Measurements from ENCODE around the gene SSH2.
"Not testable (repeated sequence)": the region's sequence is repeated elsewhere in the genome, so short reads cannot be mapped to it uniquely, and the experiment has no call there.

SSH2 gene

DNA sequence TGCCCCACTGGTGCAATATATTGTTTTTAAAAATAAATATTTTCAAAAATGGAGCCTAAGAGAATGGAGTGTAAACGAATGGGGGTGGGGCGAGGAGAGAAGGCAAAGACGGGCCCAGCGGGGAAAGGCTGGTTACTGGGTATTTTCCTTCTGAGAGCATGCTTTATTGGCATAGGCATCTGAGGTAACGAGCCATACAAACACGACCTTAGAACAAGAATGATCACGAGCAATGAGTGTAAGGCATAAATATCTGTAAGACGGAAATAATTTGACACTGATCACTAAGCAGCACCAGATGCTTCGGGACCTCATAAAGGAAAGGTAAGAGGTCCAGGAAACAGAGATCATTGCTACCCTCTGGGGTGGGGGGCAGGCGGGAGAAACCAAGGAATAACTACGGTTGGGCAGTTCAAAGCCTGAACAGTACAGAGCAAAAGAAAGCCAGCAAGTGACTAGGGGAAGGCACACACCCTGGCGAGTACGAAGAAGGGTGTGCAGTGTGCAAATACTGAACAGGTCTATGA is 959 bp downstream of the SSH2 start:
- no peak for DNase-seq (ENCODE audit: low read depth in 1 of 2, low spot score in 1 of 2)

DNA sequence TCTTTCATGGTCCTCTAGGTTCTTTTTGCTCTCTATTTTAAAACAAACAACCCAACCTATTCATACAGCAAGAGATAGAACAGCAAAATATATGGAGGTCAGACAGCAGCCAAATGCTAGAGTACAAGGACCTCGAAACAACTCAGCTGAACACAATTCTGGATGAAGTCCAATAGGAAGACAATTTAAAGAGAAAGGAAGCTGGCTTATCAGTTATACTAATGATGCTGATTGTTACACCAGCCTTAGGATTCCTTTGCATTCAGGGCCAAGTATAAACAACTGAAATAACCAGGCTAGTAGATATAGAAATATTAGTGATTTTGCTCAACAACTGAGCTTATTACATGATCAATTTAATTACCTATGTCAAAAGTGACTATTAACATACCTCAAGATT is 2.5 kb downstream of the SSH2 start:
- no peak for DNase-seq (ENCODE audit: low read depth in 1 of 2, low spot score in 1 of 2)

- DNase-seq (ENCODE audit: low read depth in 1 of 2, low spot score in 1 of 2) = no peak
Observed at GRCh38 chr17:29924786-29925185, 5.2 kb downstream of the SSH2 start.

DNA sequence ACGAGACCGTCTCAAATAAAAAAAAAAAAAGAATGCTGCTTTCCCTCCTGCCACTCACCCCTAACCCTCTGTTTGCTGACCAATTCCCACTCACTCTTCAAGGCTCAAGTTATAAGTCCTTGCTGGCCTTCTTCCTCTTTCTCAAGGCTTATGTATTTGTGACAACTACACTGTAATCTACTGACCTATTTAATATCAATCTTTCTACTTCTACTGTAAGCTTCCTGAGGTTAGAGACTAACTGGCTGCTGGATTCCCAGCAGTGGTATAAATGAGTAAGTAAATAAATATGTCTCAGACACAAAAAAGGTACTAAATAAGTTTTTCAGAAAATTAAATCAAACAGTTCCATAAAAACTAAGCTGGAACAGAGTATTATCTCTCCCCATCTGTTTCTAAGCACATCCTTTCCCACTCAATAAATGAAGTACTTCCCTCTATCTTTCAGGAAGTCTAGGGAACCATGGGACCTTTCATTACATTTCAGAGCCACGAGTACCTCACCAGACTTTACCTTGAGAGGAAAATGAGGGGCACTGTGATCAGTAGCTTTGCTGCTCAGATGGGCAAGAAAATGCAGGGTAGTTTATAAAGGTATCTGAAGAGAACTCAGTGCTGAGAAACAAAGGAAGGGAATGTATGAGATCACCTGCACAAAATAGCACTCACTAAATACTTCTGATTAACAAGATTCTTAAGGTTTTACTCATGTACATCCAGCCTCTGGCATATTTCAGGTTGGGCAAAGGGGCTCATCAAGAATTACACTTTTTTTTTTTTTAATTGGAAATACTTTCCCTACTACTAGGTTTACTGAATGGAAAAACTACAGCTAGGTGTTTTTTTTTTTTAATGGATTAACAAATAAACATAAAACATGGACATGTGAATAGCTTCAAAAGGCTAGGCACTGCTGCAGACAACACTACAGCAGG is 10.8 kb downstream of the SSH2 start:
- DNase-seq (ENCODE audit: low read depth in 1 of 2, low spot score in 1 of 2) = no peak

DNA sequence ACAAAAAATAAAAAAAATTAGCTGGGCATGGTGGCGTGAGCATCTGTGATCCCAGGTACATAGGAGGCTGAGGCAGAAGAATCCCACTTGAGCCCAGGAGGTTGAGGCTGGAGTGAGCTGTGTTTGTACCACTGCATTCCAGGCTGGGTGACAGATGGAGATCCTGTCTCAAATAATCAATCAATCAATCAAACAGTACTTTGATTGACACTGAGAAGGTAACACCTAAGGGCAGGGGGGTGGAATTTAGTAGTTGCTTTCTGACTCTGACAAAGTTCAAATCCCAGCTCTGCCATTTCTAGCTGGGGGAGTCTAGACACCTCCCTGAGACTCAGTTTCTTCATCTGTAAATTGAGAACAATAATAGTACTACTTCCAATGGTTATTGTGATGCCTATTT is 12.0 kb downstream of the SSH2 start:
- DNase-seq (ENCODE audit: low read depth in 1 of 2, low spot score in 1 of 2) = no peak

DNA sequence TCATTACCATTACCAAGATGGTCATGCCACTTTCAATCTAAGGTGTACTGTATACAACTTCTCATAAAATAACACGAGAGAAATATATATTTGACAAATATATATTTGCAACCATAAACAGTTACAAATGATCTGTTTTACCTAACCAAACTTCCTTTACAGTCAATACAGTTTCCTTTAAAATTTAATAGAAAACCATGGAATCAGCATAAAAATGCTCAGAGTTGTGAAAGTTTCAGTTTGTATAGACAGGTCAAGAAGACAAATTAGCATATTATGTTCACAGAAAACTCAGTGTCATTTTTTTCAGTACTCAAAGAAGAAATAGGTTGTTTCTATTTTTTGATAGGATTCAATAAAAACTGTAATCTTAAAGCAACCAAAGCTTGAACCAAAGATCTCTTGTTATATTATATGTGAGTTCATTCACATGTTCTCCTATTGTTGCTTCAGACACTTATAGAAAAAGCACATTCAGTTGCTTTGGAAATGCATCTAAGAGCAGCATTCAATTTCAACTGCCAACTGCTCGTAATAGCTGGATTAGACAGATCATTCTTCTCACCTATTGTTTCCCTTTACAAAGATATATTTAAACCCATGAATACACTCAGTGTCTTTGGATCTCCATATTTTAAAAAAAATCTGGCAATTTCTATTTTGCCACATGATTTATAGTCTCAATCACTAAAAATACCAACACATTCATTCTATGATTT is 15.1 kb downstream of the SSH2 start:
- no peak for DNase-seq (ENCODE audit: low read depth in 1 of 2, low spot score in 1 of 2)

DNA sequence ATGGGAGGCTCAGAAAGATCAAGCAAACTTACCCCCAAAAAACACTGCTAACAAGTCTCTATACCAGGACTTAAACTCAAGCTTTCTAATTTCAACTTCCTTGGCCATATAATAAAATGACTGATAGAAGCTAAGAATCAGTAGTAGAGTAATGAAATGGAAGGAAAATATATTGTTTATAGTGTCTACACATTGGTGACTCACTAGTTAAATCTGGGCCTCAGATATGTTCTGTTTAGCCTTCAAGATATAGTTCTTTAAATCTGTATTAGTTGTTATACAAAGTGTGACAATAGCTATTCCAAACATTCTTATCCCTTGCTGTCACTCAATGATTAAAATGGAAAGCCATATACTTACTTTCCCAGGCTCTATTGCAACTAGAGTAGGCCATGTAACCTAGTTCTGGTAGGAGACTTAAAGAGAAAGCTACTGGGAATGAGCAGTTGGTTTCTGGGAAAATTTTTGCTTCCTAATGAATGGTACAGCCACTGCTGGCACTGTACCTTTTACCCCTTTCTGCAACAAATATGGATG is 18.3 kb downstream of the SSH2 start:
- no peak for DNase-seq (ENCODE audit: low read depth in 1 of 2, low spot score in 1 of 2)

GRCh38 chr17:29909236-29910003 is 20.6 kb downstream of the SSH2 start:
- DNase-seq (ENCODE audit: low read depth in 1 of 2, low spot score in 1 of 2) = no peak

GRCh38 chr17:29906969-29907368 is 23.1 kb downstream of the SSH2 start:
- no peak for DNase-seq (ENCODE audit: low read depth in 1 of 2, low spot score in 1 of 2)

- no peak for DNase-seq (ENCODE audit: low read depth in 1 of 2, low spot score in 1 of 2)
Observed at GRCh38 chr17:29905879-29906167, 24.2 kb downstream of the SSH2 start.

GRCh38 chr17:29905086-29905878 is 24.7 kb downstream of the SSH2 start:
- no peak for DNase-seq (ENCODE audit: low read depth in 1 of 2, low spot score in 1 of 2)

DNA sequence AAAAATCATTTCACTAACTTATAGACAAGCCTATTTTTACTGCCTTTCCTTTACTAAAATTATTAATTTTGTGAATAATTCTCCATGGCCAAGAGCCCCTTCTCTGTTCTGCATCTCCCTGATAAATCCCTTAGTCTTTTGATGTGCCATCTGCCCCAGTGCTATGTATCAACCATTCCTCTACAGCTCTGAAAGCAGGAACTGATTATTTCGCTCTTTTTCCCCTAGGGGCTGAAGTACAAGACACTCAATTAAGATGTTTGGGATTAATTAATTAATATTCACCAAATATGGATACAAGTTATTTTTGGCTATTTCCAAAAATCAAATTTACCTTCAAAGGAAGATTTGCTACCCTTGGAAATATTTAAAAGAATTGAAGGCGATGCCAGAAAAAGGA is 26.6 kb downstream of the SSH2 start:
- no peak for DNase-seq (ENCODE audit: low read depth in 1 of 2, low spot score in 1 of 2)

DNA sequence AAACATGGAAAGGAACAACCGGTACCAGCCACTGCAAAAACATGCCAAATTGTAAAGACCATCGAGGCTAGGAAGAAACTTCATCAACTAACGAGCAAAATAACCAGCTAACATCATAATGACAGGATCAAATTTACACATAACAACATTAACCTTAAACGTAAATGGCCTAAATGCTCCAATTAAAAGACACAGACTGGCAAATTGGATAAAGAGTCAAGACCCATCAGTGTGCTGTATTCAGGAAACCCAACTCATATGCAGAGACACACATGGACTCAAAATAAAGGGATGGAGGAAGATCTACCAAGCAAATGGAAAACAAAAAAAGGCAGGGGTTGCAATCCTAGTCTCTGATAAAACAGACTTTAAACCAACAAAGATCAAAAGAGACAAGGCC is 32.9 kb downstream of the SSH2 start:
- DNase-seq (ENCODE audit: low read depth in 1 of 2, low spot score in 1 of 2) = not testable (repeated sequence)

- no peak for DNase-seq (ENCODE audit: low read depth in 1 of 2, low spot score in 1 of 2)
Observed at GRCh38 chr17:29892201-29892600, 37.8 kb downstream of the SSH2 start.

GRCh38 chr17:29891131-29891530 is 38.9 kb downstream of the SSH2 start:
- DNase-seq (ENCODE audit: low read depth in 1 of 2, low spot score in 1 of 2) = no peak

DNA sequence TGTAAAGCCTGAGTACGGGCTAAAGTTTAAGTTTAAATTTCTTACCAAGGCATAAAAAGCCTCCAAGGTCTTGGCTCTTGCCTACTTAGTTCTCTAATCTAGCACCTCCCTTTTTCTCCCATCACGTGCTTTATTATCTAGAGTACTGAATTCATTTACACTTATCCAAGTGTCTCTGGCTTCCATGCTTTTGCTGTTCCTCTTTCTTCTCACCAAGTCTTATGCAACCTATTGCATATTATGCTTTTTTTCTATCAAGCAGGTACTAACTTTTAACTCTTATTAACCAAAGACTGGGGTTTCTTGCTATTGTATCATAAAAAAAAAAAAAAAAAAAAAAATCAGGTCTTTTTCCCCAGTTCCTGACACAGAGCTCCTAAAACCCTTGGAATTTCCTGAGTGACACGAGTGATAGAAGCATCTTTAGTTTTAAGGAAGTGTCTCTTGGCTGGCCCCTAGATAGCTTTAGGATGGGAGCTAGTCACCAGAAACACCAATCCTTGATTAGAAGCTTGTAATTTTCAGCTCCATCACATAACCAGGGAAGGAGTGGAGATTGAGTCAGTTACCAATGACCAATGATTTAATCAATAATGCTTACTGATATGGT is 44.9 kb downstream of the SSH2 start:
- no peak for DNase-seq (ENCODE audit: low read depth in 1 of 2, low spot score in 1 of 2)

GRCh38 chr17:29883497-29883896 is 46.5 kb downstream of the SSH2 start:
- DNase-seq (ENCODE audit: low read depth in 1 of 2, low spot score in 1 of 2) = no peak

- DNase-seq (ENCODE audit: low read depth in 1 of 2, low spot score in 1 of 2) = no peak
Observed at GRCh38 chr17:29881256-29881655, 48.8 kb downstream of the SSH2 start.

DNA sequence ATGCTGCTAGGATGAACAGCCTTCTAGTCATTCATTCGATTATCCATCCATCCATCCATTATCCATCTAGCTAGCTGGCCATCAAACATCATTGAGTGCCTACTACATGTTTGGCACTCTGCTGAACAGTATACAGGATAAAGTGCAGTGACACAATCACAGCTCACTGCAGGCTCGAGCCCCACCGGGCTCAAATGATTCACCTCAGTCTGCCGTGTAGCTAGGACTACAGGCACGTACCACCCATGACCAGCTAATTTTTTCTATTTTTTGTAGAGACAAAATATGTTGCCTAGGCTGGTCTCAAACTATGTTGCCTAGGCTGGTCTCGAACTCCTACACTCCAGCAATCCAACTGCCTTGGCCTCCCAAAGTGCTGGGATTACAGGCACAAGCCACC is 50.0 kb downstream of the SSH2 start:
- DNase-seq (ENCODE audit: low read depth in 1 of 2, low spot score in 1 of 2) = no peak

GRCh38 chr17:29874931-29875596 is 55.0 kb downstream of the SSH2 start:
- DNase-seq (ENCODE audit: low read depth in 1 of 2, low spot score in 1 of 2) = no peak

Data from activated T-helper 1 cell treated with anti-CD3 and anti-CD28 coated beads, Interleukin-2, amount 50 U/mL, for 16 hours (primary cell).